Vagina (tissue), 2 donors: ENCODE measurements around the gene ZDHHC17. TPM values are rescaled to one million over a fixed set of nuclear protein-coding genes. Genes with fewer than 3 reads are reported as not detected.

Experiments used
- DNase-seq, 2 donors: peaks; one replicate each; pipeline ENCODE4 v3.0.0-alpha.2; 2017; ENCODE audit errors: extremely low spot score in 2 of 2
- H3K27ac ChIP-seq: fragments of 200-600 bp; sonication (generic); one replicate; pipeline ENCODE4 v1.5.1; 2019
- H3K27me3 ChIP-seq: fragments of 200-600 bp; sonication (generic); one replicate; pipeline ENCODE4 v1.5.1; 2019
- H3K36me3 ChIP-seq, 2 donors: fragments of 200-600 bp; sonication (generic); one replicate each; pipeline ENCODE4 v1.5.1; 2017 to 2019
- H3K4me1 ChIP-seq: fragments of 200-600 bp; sonication (generic); one replicate; pipeline ENCODE4 v1.5.1; 2019
- H3K4me3 ChIP-seq, 2 donors: fragments of 200-600 bp; sonication (generic); 1 replicate in 1 of 2; 2 replicates in 1 of 2; pipeline ENCODE4 v1.5.1; 2016 to 2019
- H3K9me3 ChIP-seq: fragments of 200-600 bp; sonication (generic); one replicate; pipeline ENCODE4 v1.5.1; 2019
- CTCF ChIP-seq, 3 experiments: fragments of 450-650 bp in 2 of 3; fragments of 200-600 bp in 1 of 3; sonication (generic) in 1 of 3; IDR thresholded peaks; one replicate each; pipeline ENCODE4 v1.5.1; 2017 to 2019; ENCODE audit warnings: antibody characterized with exemption in 3 of 3, mild to moderate bottlenecking in 2 of 3, moderate library complexity in 2 of 3
- POLR2A ChIP-seq, 2 donors: fragments of 450-650 bp; IDR thresholded peaks; one replicate each; pipeline ENCODE4 v1.6.1; 2017; ENCODE audit warnings: antibody characterized with exemption in 2 of 2, mild to moderate bottlenecking in 2 of 2, moderate library complexity in 2 of 2
- POLR2AphosphoS5 ChIP-seq, 2 donors: sonication (generic); formaldehyde crosslinking; IDR thresholded peaks; one replicate each; pipeline ENCODE4 v1.9.0; 2017; ENCODE audit warnings: antibody characterized with exemption in 2 of 2, mild to moderate bottlenecking in 2 of 2, low read depth in 1 of 2; ENCODE audit not compliant: insufficient read depth in 1 of 2
- intact Hi-C: fragments of 100-400 bp; cut with DNase I; formaldehyde crosslinking; loops from one replicate; pipeline ENCODE4 v1.15.1; 2023
- total RNA-seq: library from RNA; depleted of rRNA; stranded (reverse); fragments of >200 nt; gene quantifications from one replicate; pipeline ENCODE4 v1.2.3, GENCODE V29; 2016

Gene ZDHHC17
- total RNA-seq, 1 donor from 2014 or later, result 59.9 TPM

GRCh38 chr12:76836633-76837032, 72.7 kb downstream of the ZDHHC17 start:
- no peaks in the 10 kb centered on the region for H3K4me1 ChIP-seq
- DNase-seq, result no peak
- intact Hi-C loops, result no loop called here
- H3K9me3 ChIP-seq, result peaks cover 3% of the 10 kb centered on the region
- H3K27me3 ChIP-seq, result no peaks in the 10 kb centered on the region
- no peak overlapping the region for H3K4me3 ChIP-seq
- no peak overlapping the region for H3K27ac ChIP-seq
- TF ChIP-seq POLR2AphosphoS5 (IDR thresholded peaks at IDR 0.05; ENCODE audit: insufficient read depth in 1 of 2, low read depth in 1 of 2), result no peak
- TF ChIP-seq CTCF (IDR thresholded peaks at IDR 0.05), result no peak
- TF ChIP-seq POLR2A (IDR thresholded peaks at IDR 0.05), result no peak
- peaks cover 0 to 18% of the 10 kb centered on the region in 2 donors for H3K36me3 ChIP-seq

GRCh38 chr12:76847260-76847659, 83.3 kb downstream of the ZDHHC17 start:
- Histone ChIP-seq H3K4me1 (no peaks in the 10 kb centered on the region), H3K9me3 (no peaks in the 10 kb centered on the region), H3K27me3 (no peaks in the 10 kb centered on the region), H3K27ac (no peak overlapping the region), H3K36me3 (peaks cover 0 to 44% of the 10 kb centered on the region in 2 donors), H3K4me3 (no peak overlapping the region)
- intact Hi-C loops, result no loop called here
- no peak for DNase-seq
- TF ChIP-seq CTCF (IDR thresholded peaks at IDR 0.05) (no peak), POLR2AphosphoS5 (IDR thresholded peaks at IDR 0.05; ENCODE audit: insufficient read depth in 1 of 2, low read depth in 1 of 2) (no peak), POLR2A (IDR thresholded peaks at IDR 0.05) (no peak)

GRCh38 chr12:76848132-76848531, 84.2 kb downstream of the ZDHHC17 start:
- DNase-seq, result no peak
- H3K27ac ChIP-seq, result no peak overlapping the region
- H3K27me3 ChIP-seq, result no peaks in the 10 kb centered on the region
- no peaks in the 10 kb centered on the region for H3K9me3 ChIP-seq
- H3K36me3 ChIP-seq, result peaks cover 0 to 44% of the 10 kb centered on the region in 2 donors
- no peak for TF ChIP-seq CTCF (IDR thresholded peaks at IDR 0.05)
- no peak for TF ChIP-seq POLR2A (IDR thresholded peaks at IDR 0.05)
- no peak for TF ChIP-seq POLR2AphosphoS5 (IDR thresholded peaks at IDR 0.05; ENCODE audit: insufficient read depth in 1 of 2, low read depth in 1 of 2)
- intact Hi-C loops, result no loop called here
- no peak overlapping the region for H3K4me3 ChIP-seq
- no peaks in the 10 kb centered on the region for H3K4me1 ChIP-seq

GRCh38 chr12:76852106-76852505, 88.2 kb downstream of the ZDHHC17 start:
- Histone ChIP-seq H3K4me1 (no peaks in the 10 kb centered on the region), H3K27ac (no peak overlapping the region), H3K36me3 (peaks cover 0 to 41% of the 10 kb centered on the region in 2 donors), H3K4me3 (no peak overlapping the region), H3K9me3 (no peaks in the 10 kb centered on the region), H3K27me3 (no peaks in the 10 kb centered on the region)
- intact Hi-C loops, result no loop called here
- no peak for TF ChIP-seq POLR2AphosphoS5 (IDR thresholded peaks at IDR 0.05; ENCODE audit: insufficient read depth in 1 of 2, low read depth in 1 of 2)
- TF ChIP-seq CTCF (IDR thresholded peaks at IDR 0.05), result no peak
- no peak for DNase-seq

- H3K4me3 ChIP-seq, result no peak overlapping the region
- peaks cover 0 to 17% of the 10 kb centered on the region in 2 donors for H3K36me3 ChIP-seq
- no peak for TF ChIP-seq CTCF (IDR thresholded peaks at IDR 0.05)
- TF ChIP-seq POLR2A (IDR thresholded peaks at IDR 0.05), result no peak
- no peaks in the 10 kb centered on the region for H3K9me3 ChIP-seq
- no peak for DNase-seq
- H3K27me3 ChIP-seq, result no peaks in the 10 kb centered on the region
- no peaks in the 10 kb centered on the region for H3K4me1 ChIP-seq
- intact Hi-C loops, result no loop called here
- no peak overlapping the region for H3K27ac ChIP-seq
Measured at GRCh38 chr12:76855271-76855670, 91.4 kb downstream of the ZDHHC17 start.
